Activated CD8-positive, alpha-beta T cell treated with anti-CD3 and anti-CD28 coated beads, Interleukin-2, amount 10 ng/mL, durations not matched to agents 7 days and 5 days (primary cell): ENCODE results near the gene NGDN. TPM values are rescaled to one million over a fixed set of nuclear protein-coding genes. Genes with fewer than 3 reads are reported as not detected.

Source experiments
- total RNA-seq, 2 experiments: library from RNA; stranded (reverse); gene quantifications; one replicate each; pipeline ENCODE4 v1.2.3, GENCODE V29; 2021

NGDN gene
- total RNA-seq, 2 experiments from 2014 or later, result 43.7 to 44.0 TPM

Other genes with a start within 250 kb of the NGDN start
- not detected for gene RNF212B, start 231.8 kb upstream of the NGDN start, total RNA-seq
- 1 to 10 TPM; 7.8 to 9.2 TPM for gene HOMEZ, start 183.6 kb upstream of the NGDN start, total RNA-seq
- gene PPP1R3E, start 166.8 kb upstream of the NGDN start, total RNA-seq, result 10 to 100 TPM; 22.6 to 28.3 TPM
- 1 to 10 TPM; 2.2 to 2.9 TPM for gene BCL2L2, start 162.9 kb upstream of the NGDN start, total RNA-seq
- 100 to 1,000 TPM; 200 to 210 TPM for gene PABPN1, start 148.2 kb upstream of the NGDN start, total RNA-seq
- gene SLC22A17, start 116.8 kb upstream of the NGDN start, total RNA-seq, result 1 to 10 TPM in 1 of 2 experiments, under 1 TPM in 1; 0.94 to 1.1 TPM
- gene EFS, start 104.5 kb upstream of the NGDN start, total RNA-seq, result not detected
- gene IL25, start 96.9 kb upstream of the NGDN start, total RNA-seq, result not detected
- gene CMTM5, start 92.7 kb upstream of the NGDN start, total RNA-seq, result not detected
- not detected for gene MYH6, start 61.4 kb upstream of the NGDN start, total RNA-seq
- not detected for gene MYH7, start 34.0 kb upstream of the NGDN start, total RNA-seq
- gene ZFHX2, start 82.1 kb downstream of the NGDN start, total RNA-seq, result 1 to 10 TPM in 1 of 2 experiments, under 1 TPM in 1; 0.90 to 1.5 TPM
- 1 to 10 TPM; 7.3 to 9.8 TPM for gene THTPA, start 86.6 kb downstream of the NGDN start, total RNA-seq
- gene AP1G2, start 98.1 kb downstream of the NGDN start, total RNA-seq, result 100 to 1,000 TPM; 267 to 276 TPM
- not detected for gene JPH4, start 109.1 kb downstream of the NGDN start, total RNA-seq
- under 1 TPM; 0.24 to 0.44 TPM for gene DHRS2, start 166.7 kb downstream of the NGDN start, total RNA-seq